Measurements from ENCODE around the gene OPRM1.

The OPRM1 gene

DNA sequence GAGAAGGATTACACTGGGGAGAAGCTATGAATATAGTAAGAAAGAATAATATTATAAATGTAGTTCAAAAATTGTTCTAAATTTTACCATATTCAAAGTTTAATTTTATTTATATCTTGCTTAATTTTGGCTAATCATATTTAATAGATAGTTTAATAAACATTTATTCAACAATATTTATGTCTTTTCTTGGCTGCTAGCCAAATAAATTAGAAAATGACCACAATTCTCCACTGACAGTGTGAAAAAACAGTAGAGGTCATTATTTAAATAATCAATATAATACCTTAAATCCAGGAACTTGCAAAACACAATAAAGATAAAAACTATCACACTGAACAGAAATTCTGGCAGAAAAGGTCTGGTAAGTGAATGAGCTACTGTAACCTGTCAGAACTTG is 171.6 kb downstream of the OPRM1 start:
- Histone ChIP-seq H3K9ac (ENCODE audit: low read length) (no peak overlapping the region), H3K36me3 (ENCODE audit: control insufficient read depth in 1 of 2, insufficient read depth in 2 of 2, low read depth in 1 of 2, low read length in 2 of 2) (no peaks in the 10 kb centered on the region), H3K4me3 (ENCODE audit: insufficient read depth in 1 of 2, low read depth in 1 of 2, low read length in 2 of 2) (no peak overlapping the region), H3K27ac (ENCODE audit: low read length, poor library complexity, severe bottlenecking) (no peak overlapping the region), H4K8ac (ENCODE audit: low read length) (no peak overlapping the region), H3K27me3 (ENCODE audit: control insufficient read depth in 1 of 2, insufficient read depth in 1 of 2, low read length in 2 of 2) (no peaks in the 10 kb centered on the region), H2AK5ac (ENCODE audit: low read length, severe bottlenecking) (no peak overlapping the region), H2BK5ac (ENCODE audit: low read depth, low read length, poor library complexity, severe bottlenecking) (no peak overlapping the region), H3K23ac (ENCODE audit: low read length in 2 of 2) (no peak overlapping the region), H3K4me2 (ENCODE audit: low read length, poor library complexity, severe bottlenecking) (no peak overlapping the region), H3K14ac (ENCODE audit: low read length in 2 of 2) (no peak overlapping the region), H4K91ac (ENCODE audit: low read length) (no peak overlapping the region), H2BK120ac (ENCODE audit: low read depth, low read length) (no peak overlapping the region), H2AFZ (ENCODE audit: low read depth, low read length) (no peak overlapping the region), H3K4ac (ENCODE audit: low read depth in 1 of 2, low read length in 2 of 2) (no peak overlapping the region), H3K18ac (ENCODE audit: low read depth in 1 of 2, low read length in 2 of 2) (no peak overlapping the region), H3K79me1 (replicated peaks; ENCODE audit: low read length, poor library complexity, severe bottlenecking) (no peaks in the 10 kb centered on the region), H2BK12ac (ENCODE audit: low read length in 2 of 2) (no peak overlapping the region), H3K9me3 (ENCODE audit: control insufficient read depth, low read length) (no peaks in the 10 kb centered on the region), H3K4me1 (ENCODE audit: control insufficient read depth, insufficient read depth, low read depth, low read length) (no peaks in the 10 kb centered on the region), H2BK15ac (ENCODE audit: low read depth, poor library complexity, severe bottlenecking) (no peak overlapping the region)
- no peak for DNase-seq

DNA sequence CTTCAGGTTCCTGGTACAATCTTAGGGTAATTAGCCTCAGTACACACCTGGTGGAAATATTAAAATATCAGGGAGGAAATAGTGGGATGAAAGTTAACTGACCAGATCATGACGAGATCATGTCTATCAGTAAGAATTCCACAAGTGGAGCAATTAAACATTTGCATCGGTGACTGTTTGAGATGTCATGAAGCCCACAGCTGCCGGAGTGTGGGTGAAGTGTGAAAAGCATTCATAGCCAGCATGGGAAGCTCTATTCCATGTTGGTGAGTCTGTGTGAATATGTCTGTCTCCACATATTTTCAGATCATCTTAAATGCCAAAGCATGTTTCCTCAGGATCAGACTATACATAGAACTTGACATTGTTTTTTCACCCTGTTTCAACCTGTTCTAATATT is 174.7 kb downstream of the OPRM1 start:
- no peak overlapping the region for H4K8ac ChIP-seq (ENCODE audit: low read length)
- 98% methylated on average over 2 of the region's 3 CpGs for WGBS
- no peaks in the 10 kb centered on the region for H3K79me1 ChIP-seq (replicated peaks; ENCODE audit: low read length, poor library complexity, severe bottlenecking)
- H3K9me3 ChIP-seq (ENCODE audit: control insufficient read depth, low read length), result no peaks in the 10 kb centered on the region
- DNase-seq, result no peak
- no peak overlapping the region for H3K4me3 ChIP-seq (ENCODE audit: insufficient read depth in 1 of 2, low read depth in 1 of 2, low read length in 2 of 2)
- no peak overlapping the region for H2AFZ ChIP-seq (ENCODE audit: low read depth, low read length)
- no peak overlapping the region for H2AK5ac ChIP-seq (ENCODE audit: low read length, severe bottlenecking)
- H3K4ac ChIP-seq (ENCODE audit: low read depth in 1 of 2, low read length in 2 of 2), result no peak overlapping the region
- H2BK120ac ChIP-seq (ENCODE audit: low read depth, low read length), result no peak overlapping the region
- H3K14ac ChIP-seq (ENCODE audit: low read length in 2 of 2), result no peak overlapping the region
- no peak overlapping the region for H2BK12ac ChIP-seq (ENCODE audit: low read length in 2 of 2)
- H3K4me1 ChIP-seq (ENCODE audit: control insufficient read depth, insufficient read depth, low read depth, low read length), result no peaks in the 10 kb centered on the region
- no peaks in the 10 kb centered on the region for H3K27me3 ChIP-seq (ENCODE audit: control insufficient read depth in 1 of 2, insufficient read depth in 1 of 2, low read length in 2 of 2)
- H3K23ac ChIP-seq (ENCODE audit: low read length in 2 of 2), result no peak overlapping the region
- no peak overlapping the region for H2BK15ac ChIP-seq (ENCODE audit: low read depth, poor library complexity, severe bottlenecking)
- H3K9ac ChIP-seq (ENCODE audit: low read length), result no peak overlapping the region
- no peak overlapping the region for H3K4me2 ChIP-seq (ENCODE audit: low read length, poor library complexity, severe bottlenecking)
- no peak overlapping the region for H4K91ac ChIP-seq (ENCODE audit: low read length)
- H2BK5ac ChIP-seq (ENCODE audit: low read depth, low read length, poor library complexity, severe bottlenecking), result no peak overlapping the region
- H3K36me3 ChIP-seq (ENCODE audit: control insufficient read depth in 1 of 2, insufficient read depth in 2 of 2, low read depth in 1 of 2, low read length in 2 of 2), result no peaks in the 10 kb centered on the region
- H3K18ac ChIP-seq (ENCODE audit: low read depth in 1 of 2, low read length in 2 of 2), result no peak overlapping the region
- no peak overlapping the region for H3K27ac ChIP-seq (ENCODE audit: low read length, poor library complexity, severe bottlenecking)

DNA sequence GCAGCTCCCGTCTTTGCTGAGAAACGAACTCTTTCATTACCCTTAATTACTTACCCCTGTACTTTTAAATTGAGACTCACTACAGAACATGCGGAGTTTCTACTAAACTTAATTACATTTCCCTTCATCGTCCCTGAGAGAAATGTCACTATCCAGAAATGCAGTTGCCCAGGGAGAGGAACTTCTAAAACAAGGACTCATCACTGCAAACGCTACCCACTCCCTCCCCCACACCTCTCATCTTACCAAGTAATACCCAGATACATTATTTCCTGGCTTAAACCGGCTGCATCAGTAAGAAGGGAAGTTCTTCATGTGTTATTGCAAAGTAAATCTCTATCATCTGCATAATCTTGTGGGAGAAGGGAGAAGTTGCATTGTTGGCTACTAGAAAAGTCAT is 179.3 kb downstream of the OPRM1 start:
- Histone ChIP-seq H3K4ac (ENCODE audit: low read depth in 1 of 2, low read length in 2 of 2) (no peak overlapping the region), H2AK5ac (ENCODE audit: low read length, severe bottlenecking) (no peak overlapping the region), H3K36me3 (ENCODE audit: control insufficient read depth in 1 of 2, insufficient read depth in 2 of 2, low read depth in 1 of 2, low read length in 2 of 2) (no peaks in the 10 kb centered on the region), H3K14ac (ENCODE audit: low read length in 2 of 2) (no peak overlapping the region), H4K91ac (ENCODE audit: low read length) (no peak overlapping the region), H4K8ac (ENCODE audit: low read length) (no peak overlapping the region), H2BK120ac (ENCODE audit: low read depth, low read length) (no peak overlapping the region), H3K4me2 (ENCODE audit: low read length, poor library complexity, severe bottlenecking) (no peak overlapping the region), H3K27ac (ENCODE audit: low read length, poor library complexity, severe bottlenecking) (no peak overlapping the region), H2BK12ac (ENCODE audit: low read length in 2 of 2) (no peak overlapping the region), H3K9me3 (ENCODE audit: control insufficient read depth, low read length) (no peaks in the 10 kb centered on the region), H3K18ac (ENCODE audit: low read depth in 1 of 2, low read length in 2 of 2) (no peak overlapping the region), H3K4me1 (ENCODE audit: control insufficient read depth, insufficient read depth, low read depth, low read length) (no peaks in the 10 kb centered on the region), H3K79me1 (replicated peaks; ENCODE audit: low read length, poor library complexity, severe bottlenecking) (no peaks in the 10 kb centered on the region), H2BK15ac (ENCODE audit: low read depth, poor library complexity, severe bottlenecking) (no peak overlapping the region), H3K4me3 (ENCODE audit: insufficient read depth in 1 of 2, low read depth in 1 of 2, low read length in 2 of 2) (no peak overlapping the region), H2BK5ac (ENCODE audit: low read depth, low read length, poor library complexity, severe bottlenecking) (no peak overlapping the region), H3K27me3 (ENCODE audit: control insufficient read depth in 1 of 2, insufficient read depth in 1 of 2, low read length in 2 of 2) (peaks cover 0 to 5% of the 10 kb centered on the region in 2 experiments), H3K9ac (ENCODE audit: low read length) (no peak overlapping the region), H3K23ac (ENCODE audit: low read length in 2 of 2) (no peak overlapping the region), H2AFZ (ENCODE audit: low read depth, low read length) (no peak overlapping the region)
- 78% methylated on average over 4 of the region's 6 CpGs for WGBS
- no peak for DNase-seq

DNA sequence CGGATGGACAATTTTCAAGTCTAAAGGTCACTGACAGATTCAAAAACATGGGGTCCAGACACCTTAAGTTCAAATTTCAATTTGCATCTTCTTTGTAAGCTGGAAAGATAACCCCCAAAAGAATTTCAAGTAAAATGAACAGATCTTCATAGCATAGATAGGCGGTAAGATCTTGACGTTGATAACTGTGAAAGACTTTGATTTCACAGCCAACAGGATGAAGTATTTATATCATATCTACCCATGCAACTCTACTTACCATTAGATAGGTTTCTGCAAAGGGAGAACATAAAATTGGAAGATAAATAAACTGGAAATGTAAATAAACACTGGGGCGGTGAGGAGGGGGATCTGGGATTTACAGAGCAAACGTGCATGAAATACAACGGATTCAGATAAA is 179.7 kb downstream of the OPRM1 start:
- Histone ChIP-seq H3K27me3 (ENCODE audit: control insufficient read depth in 1 of 2, insufficient read depth in 1 of 2, low read length in 2 of 2) (peaks cover 0 to 5% of the 10 kb centered on the region in 2 experiments), H2BK120ac (ENCODE audit: low read depth, low read length) (no peak overlapping the region), H2BK15ac (ENCODE audit: low read depth, poor library complexity, severe bottlenecking) (no peak overlapping the region), H3K4me3 (ENCODE audit: insufficient read depth in 1 of 2, low read depth in 1 of 2, low read length in 2 of 2) (no peak overlapping the region), H3K4me1 (ENCODE audit: control insufficient read depth, insufficient read depth, low read depth, low read length) (no peaks in the 10 kb centered on the region), H3K23ac (ENCODE audit: low read length in 2 of 2) (no peak overlapping the region), H3K27ac (ENCODE audit: low read length, poor library complexity, severe bottlenecking) (no peak overlapping the region), H3K14ac (ENCODE audit: low read length in 2 of 2) (no peak overlapping the region), H2BK5ac (ENCODE audit: low read depth, low read length, poor library complexity, severe bottlenecking) (no peak overlapping the region), H3K9ac (ENCODE audit: low read length) (no peak overlapping the region), H2BK12ac (ENCODE audit: low read length in 2 of 2) (no peak overlapping the region), H3K18ac (ENCODE audit: low read depth in 1 of 2, low read length in 2 of 2) (no peak overlapping the region), H2AFZ (ENCODE audit: low read depth, low read length) (no peak overlapping the region), H4K8ac (ENCODE audit: low read length) (no peak overlapping the region), H3K4ac (ENCODE audit: low read depth in 1 of 2, low read length in 2 of 2) (no peak overlapping the region), H3K36me3 (ENCODE audit: control insufficient read depth in 1 of 2, insufficient read depth in 2 of 2, low read depth in 1 of 2, low read length in 2 of 2) (no peaks in the 10 kb centered on the region), H4K91ac (ENCODE audit: low read length) (no peak overlapping the region), H2AK5ac (ENCODE audit: low read length, severe bottlenecking) (no peak overlapping the region), H3K4me2 (ENCODE audit: low read length, poor library complexity, severe bottlenecking) (no peak overlapping the region), H3K79me1 (replicated peaks; ENCODE audit: low read length, poor library complexity, severe bottlenecking) (no peaks in the 10 kb centered on the region), H3K9me3 (ENCODE audit: control insufficient read depth, low read length) (no peaks in the 10 kb centered on the region)
- no peak for DNase-seq
- WGBS, result 65% methylated on average over 4 of the region's 6 CpGs
